HG02885 (cell line): Measurements from ENCODE around the gene TMEM175.
A peak's percentile ranks its signal among the peaks of the same experiment; 100 is the strongest.

Experiments used
- ATAC-seq: cut with Tn5 transposase; IDR thresholded peaks from one replicate; pipeline ENCODE4 v1.9.1; 2021; ENCODE audit warnings: mild to moderate bottlenecking; ENCODE audit not compliant: unreplicated experiment, poor library complexity

The TMEM175 gene

GRCh38 chr4:931960-932712 lies at the start of gene TMEM175, which contains the start of gene GAK:
Gene TMEM175, plus strand, starts transcription at chr4:932460. Its CDS starts 15,280 bp downstream, at chr4:947740.
Gene GAK, minus strand, starts transcription at chr4:932316. Its CDS starts 129 bp downstream, at chr4:932187.
- ATAC-seq: peak; percentile 94

GRCh38 chr4:882646-883045 lies 49.6 kb upstream of the TMEM175 start:
- ATAC-seq: no peak

GRCh38 chr4:883377-884095 lies 48.7 kb upstream of the TMEM175 start:
- ATAC-seq: no peak

- no peak for ATAC-seq
Measured at GRCh38 chr4:884259-884658, 48.0 kb upstream of the TMEM175 start.

- ATAC-seq: no peak
Measured at GRCh38 chr4:884896-885295, 47.4 kb upstream of the TMEM175 start.

- ATAC-seq: no peak
Measured at GRCh38 chr4:885353-885752, 46.9 kb upstream of the TMEM175 start.

GRCh38 chr4:886244-886643 lies 46.0 kb upstream of the TMEM175 start:
- ATAC-seq: no peak

GRCh38 chr4:887034-887763 lies 45.1 kb upstream of the TMEM175 start:
- ATAC-seq: no peak

GRCh38 chr4:888029-888428 lies 44.2 kb upstream of the TMEM175 start:
- ATAC-seq: no peak

- ATAC-seq: no peak
Measured at GRCh38 chr4:889516-889915, 42.7 kb upstream of the TMEM175 start.

- no peak for ATAC-seq
Measured at GRCh38 chr4:890036-890695, 42.1 kb upstream of the TMEM175 start.

- no peak for ATAC-seq
Measured at GRCh38 chr4:891747-892146, 40.5 kb upstream of the TMEM175 start.

- ATAC-seq: no peak
Measured at GRCh38 chr4:892780-893179, 39.5 kb upstream of the TMEM175 start.

GRCh38 chr4:893276-893994 lies 38.8 kb upstream of the TMEM175 start:
- ATAC-seq: no peak

- no peak for ATAC-seq
Measured at GRCh38 chr4:893995-894705, 38.1 kb upstream of the TMEM175 start.

- no peak for ATAC-seq
Measured at GRCh38 chr4:895596-895995, 36.7 kb upstream of the TMEM175 start.

- ATAC-seq: no peak
Measured at GRCh38 chr4:896216-896615, 36.0 kb upstream of the TMEM175 start.

GRCh38 chr4:896630-897029 lies 35.6 kb upstream of the TMEM175 start:
- no peak for ATAC-seq

- ATAC-seq: no peak
Measured at GRCh38 chr4:898123-898522, 34.1 kb upstream of the TMEM175 start.
